Cardiac muscle cell (in vitro differentiated cells and primary cell): Measurements from ENCODE around the gene CORO1A. TPM values are rescaled to one million over a fixed set of nuclear protein-coding genes. Genes with fewer than 3 reads are reported as not detected.
"Not testable (repeated sequence)": the region's sequence is repeated elsewhere in the genome, so short reads cannot be mapped to it uniquely, and the experiment has no call there.

ENCODE experiments used
- DNase-seq, 2 donors: peaks; one replicate each; pipeline versions ENCODE4 v3.0.0 to v3.0.0-alpha.2; 2010 to 2017; ENCODE audit warnings: low read depth in 1 of 2, low spot score in 1 of 2
- H3K27ac ChIP-seq: fragments of 200-600 bp; sonication (generic); 2 replicates; pipeline ENCODE4 v1.5.1; 2016
- H3K27me3 ChIP-seq: fragments of 200-600 bp; sonication (generic); 2 replicates; pipeline ENCODE4 v1.6.0; 2016; ENCODE audit warnings: control low read depth
- H3K36me3 ChIP-seq: fragments of 200-600 bp; sonication (generic); 2 replicates; pipeline ENCODE4 v1.5.1; 2016; ENCODE audit warnings: control low read depth
- H3K4me1 ChIP-seq: fragments of 200-600 bp; sonication (generic); 2 replicates; pipeline ENCODE4 v1.8.1; 2017; ENCODE audit warnings: low read depth, mild to moderate bottlenecking, mixed run types
- H3K4me3 ChIP-seq: fragments of 200-600 bp; sonication (generic); 2 replicates; pipeline ENCODE4 v1.5.1; 2016; ENCODE audit warnings: mild to moderate bottlenecking
- H3K9me3 ChIP-seq: fragments of 200-600 bp; sonication (generic); 2 replicates; pipeline ENCODE4 v1.5.1; 2017; ENCODE audit warnings: low read depth, mild to moderate bottlenecking, control low read depth
- polyA plus RNA-seq: library from polyadenylated mRNA; unstranded; fragments of >200 nt; fragmentation: Nextera tagmentation; extraction: Ambion mirVana; gene quantifications from 2 replicates; pipeline ENCODE4 v1.2.1, GENCODE V29; 2016
- total RNA-seq: library from RNA; depleted of rRNA; stranded (reverse); fragments of >200 nt; gene quantifications from 2 replicates; pipeline ENCODE4 v1.2.3, GENCODE V29; 2016
- TF ChIP-seq, protein P1 (sequence below): IDR thresholded peaks from 2 replicates; pipeline ENCODE4 v1.5.1; 2012; ENCODE audit warnings: low read depth, mild to moderate bottlenecking, low read length

The CORO1A gene
- total and polyA plus RNA-seq, 2 experiments from 2014 or later = 0.92 to 3.4 TPM

DNA sequence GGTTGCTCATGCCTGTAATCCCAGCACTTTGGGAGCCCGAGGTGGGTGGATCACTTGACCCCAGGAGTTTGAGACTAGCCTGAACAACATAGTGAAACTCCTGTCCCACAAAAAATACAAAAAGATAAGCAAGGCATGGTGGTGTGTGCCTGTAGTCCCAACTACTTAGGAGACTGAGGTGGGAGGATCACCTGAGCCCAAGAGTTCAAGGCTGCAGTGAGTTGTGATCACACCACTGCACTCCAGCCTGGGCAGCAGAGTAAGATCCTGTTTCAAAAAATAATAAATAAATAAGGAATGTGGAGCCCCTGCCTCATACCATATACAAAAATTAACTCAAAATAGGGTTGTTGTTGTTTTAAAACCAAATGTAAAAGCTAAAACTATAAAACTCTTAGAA is 26.2 kb upstream of the CORO1A start:
- TF ChIP-seq, protein P1, sequence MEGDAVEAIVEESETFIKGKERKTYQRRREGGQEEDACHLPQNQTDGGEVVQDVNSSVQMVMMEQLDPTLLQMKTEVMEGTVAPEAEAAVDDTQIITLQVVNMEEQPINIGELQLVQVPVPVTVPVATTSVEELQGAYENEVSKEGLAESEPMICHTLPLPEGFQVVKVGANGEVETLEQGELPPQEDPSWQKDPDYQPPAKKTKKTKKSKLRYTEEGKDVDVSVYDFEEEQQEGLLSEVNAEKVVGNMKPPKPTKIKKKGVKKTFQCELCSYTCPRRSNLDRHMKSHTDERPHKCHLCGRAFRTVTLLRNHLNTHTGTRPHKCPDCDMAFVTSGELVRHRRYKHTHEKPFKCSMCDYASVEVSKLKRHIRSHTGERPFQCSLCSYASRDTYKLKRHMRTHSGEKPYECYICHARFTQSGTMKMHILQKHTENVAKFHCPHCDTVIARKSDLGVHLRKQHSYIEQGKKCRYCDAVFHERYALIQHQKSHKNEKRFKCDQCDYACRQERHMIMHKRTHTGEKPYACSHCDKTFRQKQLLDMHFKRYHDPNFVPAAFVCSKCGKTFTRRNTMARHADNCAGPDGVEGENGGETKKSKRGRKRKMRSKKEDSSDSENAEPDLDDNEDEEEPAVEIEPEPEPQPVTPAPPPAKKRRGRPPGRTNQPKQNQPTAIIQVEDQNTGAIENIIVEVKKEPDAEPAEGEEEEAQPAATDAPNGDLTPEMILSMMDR = no peak
- H3K36me3 ChIP-seq = no peaks in the 10 kb centered on the region
- H3K4me1 ChIP-seq = no peaks in the 10 kb centered on the region
- no peak overlapping the region for H3K27ac ChIP-seq
- no peaks in the 10 kb centered on the region for H3K27me3 ChIP-seq
- H3K9me3 ChIP-seq = no peaks in the 10 kb centered on the region
- no peak overlapping the region for H3K4me3 ChIP-seq
- no peak for DNase-seq

DNA sequence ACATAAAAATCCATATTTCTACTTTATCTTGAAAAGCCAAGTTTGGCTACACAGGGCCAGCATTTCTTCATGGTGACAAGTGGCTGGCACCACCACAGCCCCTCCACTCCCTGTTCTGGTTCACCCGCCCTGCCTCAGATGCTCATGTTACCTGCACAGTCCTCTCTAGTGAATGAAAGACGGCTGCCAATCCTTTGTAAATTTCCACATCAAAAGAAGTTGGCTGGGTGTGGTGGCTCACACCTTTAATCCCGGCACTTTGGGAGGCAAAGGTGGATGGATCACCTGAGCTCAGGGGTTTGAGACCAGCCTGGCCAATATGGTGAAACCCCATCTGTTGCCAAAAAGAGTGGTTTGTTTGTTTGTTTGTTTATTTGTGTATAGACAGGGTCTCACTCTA is 19.9 kb upstream of the CORO1A start:
- TF ChIP-seq, protein P1 = no peak
- no peak for DNase-seq

DNA sequence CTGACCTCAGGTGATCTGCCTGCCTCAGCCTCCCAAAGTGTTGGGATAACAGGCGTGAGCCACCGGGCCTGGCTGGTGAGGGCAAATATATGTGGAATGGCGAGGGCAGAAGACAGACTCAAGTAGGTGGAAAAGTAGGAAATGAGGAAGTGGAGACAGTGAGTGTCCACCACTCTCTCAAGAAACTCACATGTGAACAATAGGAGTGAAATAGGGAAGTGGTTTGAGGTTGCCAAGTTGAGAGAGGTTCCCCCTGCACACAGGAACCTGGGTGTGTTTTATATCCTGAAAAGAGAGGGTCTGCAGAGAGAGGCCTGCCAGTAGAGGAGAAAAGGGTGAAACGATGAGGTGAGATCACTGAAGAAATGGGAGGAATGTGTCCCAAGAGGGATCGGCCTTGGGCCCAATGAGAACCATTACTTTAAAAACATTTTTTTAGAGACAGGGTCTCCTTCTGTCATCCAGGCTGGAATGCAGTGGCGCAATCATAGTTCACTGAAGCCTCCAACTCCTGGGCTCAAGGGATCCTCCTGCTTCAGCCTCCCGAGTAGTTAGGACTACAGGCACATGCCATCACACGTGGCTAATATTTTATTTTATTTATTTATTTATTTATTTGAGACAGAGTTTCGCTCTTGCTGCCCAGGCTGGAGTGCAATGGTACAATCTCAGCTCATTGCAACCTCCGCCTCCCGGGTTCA is 17.1 kb upstream of the CORO1A start:
- H3K4me3 ChIP-seq = no peak overlapping the region
- DNase-seq = no peak
- no peaks in the 10 kb centered on the region for H3K27me3 ChIP-seq
- no peaks in the 10 kb centered on the region for H3K36me3 ChIP-seq
- TF ChIP-seq, protein P1 = no peak
- no peak overlapping the region for H3K27ac ChIP-seq
- H3K9me3 ChIP-seq = no peaks in the 10 kb centered on the region
- no peaks in the 10 kb centered on the region for H3K4me1 ChIP-seq

More for the DNA sequence above, 19.9 kb upstream of the CORO1A start:
- no peaks in the 10 kb centered on the region for H3K9me3 ChIP-seq
- H3K27me3 ChIP-seq = no peaks in the 10 kb centered on the region
- H3K27ac ChIP-seq = no peak overlapping the region
- no peaks in the 10 kb centered on the region for H3K4me1 ChIP-seq
- no peaks in the 10 kb centered on the region for H3K36me3 ChIP-seq
- no peak overlapping the region for H3K4me3 ChIP-seq

DNA sequence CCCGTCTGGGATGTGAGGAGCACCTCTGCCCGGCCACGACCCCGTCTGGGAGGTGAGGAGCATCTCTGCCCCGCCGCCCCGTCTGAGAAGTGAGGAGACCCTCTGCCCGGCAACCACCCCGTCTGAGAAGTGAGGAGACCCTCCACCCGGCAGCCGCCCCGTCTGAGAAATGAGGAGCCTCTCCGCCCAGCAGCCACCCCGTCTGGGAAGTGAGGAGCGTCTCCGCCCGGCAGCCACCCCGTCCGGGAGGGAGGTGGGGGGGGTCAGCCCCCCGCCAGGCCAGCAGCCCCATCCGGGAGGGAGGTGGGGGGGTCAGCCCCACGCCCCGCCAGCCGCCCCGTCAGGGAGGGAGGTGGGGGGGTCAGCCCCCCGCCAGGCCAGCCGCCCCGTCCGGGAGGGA is 14.7 kb upstream of the CORO1A start:
- not testable (repeated sequence) for H3K27me3 ChIP-seq, DNase-seq, H3K36me3 ChIP-seq, H3K27ac ChIP-seq, H3K9me3 ChIP-seq, H3K4me1 ChIP-seq, H3K4me3 ChIP-seq

DNA sequence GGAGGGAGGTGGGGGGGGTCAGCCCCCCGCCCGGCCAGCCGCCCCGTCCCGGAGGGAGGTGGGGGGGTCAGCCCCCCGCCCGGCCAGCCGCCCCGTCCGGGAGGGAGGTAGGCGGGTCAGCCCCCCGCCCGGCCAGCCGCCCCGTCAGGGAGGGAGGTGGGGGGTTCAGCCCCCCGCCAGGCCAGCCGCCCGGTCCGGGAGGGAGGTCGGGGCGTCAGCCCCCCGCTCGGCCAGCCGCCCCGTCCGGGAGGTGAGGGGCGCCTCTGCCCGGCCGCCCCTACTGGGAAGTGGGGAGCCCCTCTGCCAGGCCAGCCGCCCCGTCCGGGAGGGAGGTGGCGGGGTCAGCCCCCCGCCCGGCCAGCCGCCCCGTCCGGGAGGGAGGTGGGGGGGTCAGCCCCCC is 14.0 kb upstream of the CORO1A start:
- not testable (repeated sequence) for H3K27ac ChIP-seq, H3K27me3 ChIP-seq, H3K4me1 ChIP-seq, H3K9me3 ChIP-seq, H3K36me3 ChIP-seq, DNase-seq, H3K4me3 ChIP-seq

DNA sequence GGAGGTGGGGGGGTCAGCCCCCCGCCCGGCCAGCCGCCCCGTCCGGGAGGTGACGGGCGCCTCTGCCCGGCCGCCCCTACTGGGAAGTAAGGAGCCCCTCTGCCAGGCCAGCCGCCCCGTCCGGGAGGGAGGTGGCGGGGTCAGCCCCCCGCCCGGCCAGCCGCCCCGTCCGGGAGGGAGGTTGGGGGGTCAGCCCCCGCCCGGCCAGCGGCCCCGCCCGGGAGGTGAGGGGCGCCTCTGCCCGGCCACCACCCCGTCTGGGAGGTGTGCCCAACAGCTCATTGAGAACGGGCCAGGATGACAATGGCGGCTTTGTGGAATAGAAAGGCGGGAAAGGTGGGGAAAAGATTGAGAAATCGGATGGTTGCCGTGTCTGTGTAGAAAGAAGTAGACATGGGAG is 13.3 kb upstream of the CORO1A start:
- not testable (repeated sequence) for H3K9me3 ChIP-seq, H3K36me3 ChIP-seq, DNase-seq, H3K27ac ChIP-seq, H3K27me3 ChIP-seq, H3K4me3 ChIP-seq, H3K4me1 ChIP-seq

DNA sequence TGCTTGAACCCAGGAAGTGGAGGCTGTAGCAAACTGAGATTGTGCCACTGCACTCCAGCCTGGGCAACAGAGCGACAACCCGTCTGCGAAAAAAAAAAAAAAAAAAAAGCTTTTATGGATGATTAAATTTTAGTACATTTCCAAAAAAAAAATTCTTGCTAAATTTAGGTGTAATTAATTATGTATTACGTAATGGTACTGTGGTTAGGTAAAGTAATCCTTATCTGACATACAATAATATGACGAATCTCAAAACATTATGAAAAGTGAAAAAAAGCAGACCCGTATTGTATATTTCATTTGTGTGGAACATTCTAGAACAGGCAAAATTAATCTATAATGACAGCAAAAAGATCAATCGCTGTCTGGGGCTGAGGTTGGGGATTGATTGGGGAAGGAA is 10.3 kb upstream of the CORO1A start:
- no peak overlapping the region for H3K27ac ChIP-seq
- no peak overlapping the region for H3K4me3 ChIP-seq
- no peak for DNase-seq
- H3K9me3 ChIP-seq = no peaks in the 10 kb centered on the region
- TF ChIP-seq, protein P1 = no peak
- H3K4me1 ChIP-seq = no peaks in the 10 kb centered on the region
- H3K27me3 ChIP-seq = no peaks in the 10 kb centered on the region
- H3K36me3 ChIP-seq = no peaks in the 10 kb centered on the region

DNA sequence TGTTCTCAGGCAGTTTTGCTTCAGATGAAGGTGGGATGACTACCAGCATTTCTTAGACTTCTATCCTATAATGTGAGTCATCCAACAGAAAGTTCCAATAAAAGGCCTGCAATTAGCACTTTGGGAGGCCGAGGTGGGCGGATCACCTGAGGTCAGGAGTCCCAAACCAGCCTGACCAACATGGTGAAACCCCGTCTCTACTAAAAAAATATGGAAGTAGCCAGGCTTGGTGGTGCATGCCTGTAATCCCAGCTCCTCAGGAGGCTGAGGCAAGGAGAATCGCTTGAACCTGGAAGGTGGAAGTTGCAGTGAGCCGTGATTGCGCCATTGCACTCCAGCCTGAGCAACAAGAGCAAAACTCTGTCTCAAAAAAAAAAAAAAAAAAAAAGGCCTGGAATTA is 6.5 kb upstream of the CORO1A start:
- H3K27me3 ChIP-seq, H3K4me3 ChIP-seq, DNase-seq, H3K27ac ChIP-seq, H3K36me3 ChIP-seq, H3K4me1 ChIP-seq, H3K9me3 ChIP-seq: not testable (repeated sequence)
